Ovary (tissue), 9 donors: ENCODE results near the gene IFT52. TPM values are rescaled to one million over a fixed set of nuclear protein-coding genes. Genes with fewer than 3 reads are reported as not detected.
"Not testable (repeated sequence)": the region's sequence is repeated elsewhere in the genome, so short reads cannot be mapped to it uniquely, and the experiment has no call there.

Source experiments
- DNase-seq, 5 donors: peaks; one replicate each; pipeline ENCODE4 v3.0.0-alpha.2; 2019 to 2020
- H3K27ac ChIP-seq, 2 donors: fragments of 200-600 bp; one replicate each; pipeline versions ENCODE4 v1.5.1 to v1.8.0; 2019 to 2022
- H3K27me3 ChIP-seq: fragments of 200-600 bp; one replicate; pipeline ENCODE4 v1.8.0; 2022
- H3K36me3 ChIP-seq: fragments of 200-600 bp; sonication (generic); one replicate; pipeline ENCODE4 v1.5.1; 2019
- H3K4me1 ChIP-seq: one replicate; pipeline ENCODE4 v1.8.1; 2013; ENCODE audit warnings: mild to moderate bottlenecking, moderate library complexity; ENCODE audit not compliant: insufficient read depth
- H3K4me3 ChIP-seq: fragments of 200-600 bp; sonication (generic); one replicate; pipeline ENCODE4 v1.5.1; 2017
- H3K9me3 ChIP-seq, 2 donors: fragments of 200-600 bp in 1 of 2; sonication (generic) in 1 of 2; one replicate each; pipeline versions ENCODE4 v1.5.1 to v1.8.1; 2013 to 2019; ENCODE audit warnings: mild to moderate bottlenecking in 1 of 2, moderate library complexity in 1 of 2
- EP300 ChIP-seq: sonication (generic); formaldehyde crosslinking; IDR thresholded peaks from one replicate; pipeline ENCODE4 v1.6.1; 2017; ENCODE audit warnings: antibody characterized with exemption
- POLR2A ChIP-seq: fragments of 450-650 bp; IDR thresholded peaks from one replicate; pipeline ENCODE4 v1.6.1; 2017; ENCODE audit warnings: antibody characterized with exemption, mild to moderate bottlenecking, moderate library complexity
- WGBS, 3 donors: extraction: QIAGEN DNeasy Blood & Tissue Kit in 1 of 3; methylation state at CpG; one replicate each; pipeline versions ENCODE4 v1.1.5 to v1.1.7; 2013 to 2017; 5-methylcytosine and 5-hydroxymethylcytosine counted together
- intact Hi-C, 4 donors: fragments of 100-400 bp; cut with DNase I; formaldehyde crosslinking; loops; one replicate each; pipeline versions ENCODE4 v1.11.0 to v1.15.1; 2022 to 2023
- polyA plus RNA-seq, 2 donors: library from polyadenylated mRNA; stranded (reverse); fragments of 200-250 nt in 1 of 2; fragments of 350-450 nt in 1 of 2; fragmentation: Illumina TruSeq in 1 of 2; extraction: RNeasy Lipid Tissue Mini Kit (QIAGEN cat#74804) in 1 of 2; gene quantifications; one replicate each; pipeline ENCODE4 v1.2.3, GENCODE V29; 2013 to 2014
- total RNA-seq, 7 donors: library from RNA; depleted of rRNA in 2 of 7; stranded (reverse); fragments of >200 nt in 2 of 7; fragmentation: NEBNext Ultra II Directional in 3 of 7; extraction: Animal tissue kit (Norgen Biotek cat#: 25700) in 3 of 7; gene quantifications; one replicate each; pipeline versions ENCODE4 v1.1.0 to v1.2.4, GENCODE V29; 2016 to 2023
- TF ChIP-seq, protein P1 (sequence below), 3 donors: fragments of 450-650 bp in 2 of 3; fragments of 200-600 bp in 1 of 3; IDR thresholded peaks; one replicate each; pipeline versions ENCODE4 v1.5.1 to v1.8.0; 2016 to 2022; ENCODE audit warnings: antibody characterized with exemption in 3 of 3, mild to moderate bottlenecking in 1 of 3
- donor health status: DM: no; HTN: no; CAD: no; lungs with moderate emphysema.
- donor health status: DM: no; HTN: no; CAD: no.
- donor health status: Bipolar disorder and iron deficiency.
- donor health status: DM: yes; HTN: yes; CAD: no.
- donor health status: DM: no; HTN: no; CAD: no.
- donor health status: DM: yes; HTN: yes; CAD: no.

Gene IFT52
- total and polyA plus RNA-seq, 9 donors: 32.7 to 55.0 (median 46.7) TPM

DNA sequence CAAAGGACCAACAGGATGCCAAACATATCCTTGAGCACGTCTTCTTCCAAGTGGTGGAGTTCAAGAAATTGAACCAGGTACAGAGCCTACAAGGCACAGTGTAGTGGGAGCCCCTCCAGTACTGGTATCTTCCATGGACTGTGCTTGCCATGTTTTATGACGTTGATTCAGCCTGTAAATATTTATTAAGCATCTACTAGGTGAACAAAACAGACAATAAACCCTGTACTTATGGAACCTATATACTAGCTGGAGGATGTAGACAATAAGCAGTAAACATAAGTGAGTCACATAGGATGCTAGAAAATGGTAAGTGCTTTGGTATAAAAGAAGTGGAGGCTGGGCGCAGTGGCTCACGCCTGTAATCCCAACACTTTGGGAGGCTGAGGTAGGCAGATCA is 51.8 kb downstream of the IFT52 start:
- intact Hi-C loops: no loop called here
- DNase-seq: no peak
- H3K36me3 ChIP-seq: no peaks in the 10 kb centered on the region
- no peaks in the 10 kb centered on the region for H3K9me3 ChIP-seq
- no peaks in the 10 kb centered on the region for H3K27me3 ChIP-seq
- no peaks in the 10 kb centered on the region for H3K4me1 ChIP-seq
- TF ChIP-seq, protein P1, sequence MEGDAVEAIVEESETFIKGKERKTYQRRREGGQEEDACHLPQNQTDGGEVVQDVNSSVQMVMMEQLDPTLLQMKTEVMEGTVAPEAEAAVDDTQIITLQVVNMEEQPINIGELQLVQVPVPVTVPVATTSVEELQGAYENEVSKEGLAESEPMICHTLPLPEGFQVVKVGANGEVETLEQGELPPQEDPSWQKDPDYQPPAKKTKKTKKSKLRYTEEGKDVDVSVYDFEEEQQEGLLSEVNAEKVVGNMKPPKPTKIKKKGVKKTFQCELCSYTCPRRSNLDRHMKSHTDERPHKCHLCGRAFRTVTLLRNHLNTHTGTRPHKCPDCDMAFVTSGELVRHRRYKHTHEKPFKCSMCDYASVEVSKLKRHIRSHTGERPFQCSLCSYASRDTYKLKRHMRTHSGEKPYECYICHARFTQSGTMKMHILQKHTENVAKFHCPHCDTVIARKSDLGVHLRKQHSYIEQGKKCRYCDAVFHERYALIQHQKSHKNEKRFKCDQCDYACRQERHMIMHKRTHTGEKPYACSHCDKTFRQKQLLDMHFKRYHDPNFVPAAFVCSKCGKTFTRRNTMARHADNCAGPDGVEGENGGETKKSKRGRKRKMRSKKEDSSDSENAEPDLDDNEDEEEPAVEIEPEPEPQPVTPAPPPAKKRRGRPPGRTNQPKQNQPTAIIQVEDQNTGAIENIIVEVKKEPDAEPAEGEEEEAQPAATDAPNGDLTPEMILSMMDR (IDR thresholded peaks at IDR 0.05): no peak
- TF ChIP-seq EP300 (no peak), POLR2A (no peak)
- WGBS, 3 donors: 94 to 100% (median 97%) methylated on average over 4 of the region's 4 CpGs
- H3K27ac ChIP-seq: no peak overlapping the region
- no peak overlapping the region for H3K4me3 ChIP-seq

DNA sequence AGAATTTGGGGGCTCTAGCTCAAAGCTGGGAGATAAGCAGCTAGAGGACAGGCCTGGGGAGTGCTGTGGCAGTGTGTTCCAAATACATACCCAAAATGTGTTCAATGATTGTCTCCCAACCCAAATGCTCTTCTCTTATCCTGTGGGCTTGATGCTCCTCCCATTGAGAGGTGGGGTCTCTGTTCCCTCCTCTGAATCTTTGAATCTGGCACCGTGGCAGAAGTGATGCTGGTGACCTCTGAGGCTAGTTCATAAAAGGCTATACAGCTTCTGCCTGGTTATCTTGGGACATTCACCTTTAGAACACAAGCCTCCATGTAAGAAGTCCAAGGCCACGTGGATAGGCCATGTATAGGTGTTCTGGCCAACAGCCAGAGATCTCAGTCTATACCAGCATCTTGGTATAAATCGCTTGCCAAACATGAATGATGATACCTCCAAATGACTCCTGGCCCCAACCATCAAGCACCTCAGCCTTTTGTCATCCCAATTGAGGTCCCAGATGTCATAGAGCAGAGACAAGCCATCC is 60.3 kb downstream of the IFT52 start:
- intact Hi-C loops: no loop called here
- H3K36me3 ChIP-seq: no peaks in the 10 kb centered on the region
- no peak overlapping the region for H3K4me3 ChIP-seq
- 68 to 76% (median 75%) methylated on average over 3 of the region's 3 CpGs for WGBS, 3 donors
- no peaks in the 10 kb centered on the region for H3K4me1 ChIP-seq
- no peak for DNase-seq
- no peaks in the 10 kb centered on the region for H3K9me3 ChIP-seq
- TF ChIP-seq, protein P1 (IDR thresholded peaks at IDR 0.05): no peak
- TF ChIP-seq POLR2A: no peak
- no peak for TF ChIP-seq EP300
- no peak overlapping the region for H3K27ac ChIP-seq
- no peaks in the 10 kb centered on the region for H3K27me3 ChIP-seq

DNA sequence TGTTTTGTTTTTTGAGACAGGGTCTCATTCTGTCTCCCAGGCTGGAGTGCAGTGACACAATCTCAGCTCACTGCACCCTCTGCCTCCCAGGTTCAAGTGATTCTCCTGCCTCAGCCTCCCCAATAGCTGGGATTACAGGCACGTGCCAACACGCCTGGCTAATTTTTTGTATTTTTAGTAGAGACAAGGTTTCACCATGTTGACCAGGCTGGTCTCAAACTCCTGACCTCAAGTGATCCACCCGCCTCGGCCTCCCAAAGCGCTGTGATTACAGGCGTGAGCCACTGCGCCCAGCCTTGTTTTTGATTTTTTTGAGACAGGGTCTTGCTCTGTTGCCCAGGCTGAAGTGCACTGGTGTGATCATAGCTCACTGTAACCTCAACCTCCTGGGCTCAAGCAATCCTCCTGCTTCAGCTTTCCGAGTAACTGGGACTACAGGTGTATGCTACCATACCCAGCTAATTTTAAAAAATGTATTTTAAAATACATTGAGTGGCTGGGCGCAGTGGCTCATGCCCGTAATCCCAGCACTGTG is 61.0 kb downstream of the IFT52 start:
- H3K4me1 ChIP-seq, H3K36me3 ChIP-seq, intact Hi-C loops, DNase-seq, H3K4me3 ChIP-seq, H3K27ac ChIP-seq, H3K27me3 ChIP-seq, H3K9me3 ChIP-seq: not testable (repeated sequence)
- 89 to 94% (median 91%) methylated on average over 10 of the region's 10 CpGs for WGBS, 3 donors

DNA sequence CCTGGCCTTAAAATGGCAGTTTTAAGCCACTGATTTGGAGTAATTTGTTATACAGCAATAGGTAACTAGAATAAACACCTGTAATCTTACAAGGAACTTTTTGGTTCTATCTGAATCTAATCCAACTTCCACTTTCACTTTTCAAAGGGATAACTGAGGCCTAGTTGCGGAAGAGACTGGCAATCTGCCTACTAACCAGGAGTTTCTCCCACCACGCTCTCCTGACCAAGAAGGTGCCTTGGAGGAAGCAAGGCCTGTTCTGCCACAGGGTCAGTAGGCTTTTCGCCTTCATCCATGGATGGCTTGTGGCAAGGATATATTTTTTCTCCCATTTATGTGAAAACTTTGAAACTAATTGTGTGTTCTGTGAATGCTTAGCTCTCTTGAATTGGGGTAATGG is 63.2 kb downstream of the IFT52 start:
- TF ChIP-seq, protein P1 (IDR thresholded peaks at IDR 0.05): no peak
- TF ChIP-seq POLR2A: no peak
- TF ChIP-seq EP300: no peak
- 86 to 95% (median 92%) methylated on average over 3 of the region's 3 CpGs for WGBS, 3 donors
- Histone ChIP-seq H3K4me1 (no peaks in the 10 kb centered on the region), H3K9me3 (no peaks in the 10 kb centered on the region), H3K36me3 (no peaks in the 10 kb centered on the region), H3K4me3 (no peak overlapping the region), H3K27me3 (no peaks in the 10 kb centered on the region), H3K27ac (no peak overlapping the region)
- intact Hi-C loops: no loop called here
- DNase-seq: no peak

DNA sequence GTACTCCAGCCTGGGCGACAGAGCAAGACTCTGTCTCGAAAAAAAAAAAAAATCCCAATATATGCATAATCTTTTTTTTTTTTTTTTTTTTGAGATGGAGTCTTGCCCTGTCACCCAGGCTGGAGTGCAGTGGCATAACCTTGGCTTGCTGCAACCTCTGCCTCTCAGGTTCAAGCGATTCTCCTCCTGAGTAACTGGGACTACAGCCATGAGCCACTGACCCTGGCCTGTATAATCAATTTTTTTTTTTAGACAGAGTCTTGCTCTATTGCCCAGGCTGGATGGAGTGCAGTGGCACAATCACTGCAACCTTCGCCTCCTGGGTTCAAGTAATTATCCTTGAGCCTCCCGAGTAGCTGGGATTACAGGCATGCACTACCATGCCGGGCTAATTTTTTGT is 64.4 kb downstream of the IFT52 start:
- H3K36me3 ChIP-seq, H3K4me1 ChIP-seq, H3K27ac ChIP-seq, H3K4me3 ChIP-seq, H3K27me3 ChIP-seq, DNase-seq, H3K9me3 ChIP-seq, intact Hi-C loops: not testable (repeated sequence)
- 78 to 81% (median 80%) methylated on average over 6 of the region's 6 CpGs for WGBS, 3 donors
